Measurements from ENCODE around the gene RANBP3L.

DNA sequence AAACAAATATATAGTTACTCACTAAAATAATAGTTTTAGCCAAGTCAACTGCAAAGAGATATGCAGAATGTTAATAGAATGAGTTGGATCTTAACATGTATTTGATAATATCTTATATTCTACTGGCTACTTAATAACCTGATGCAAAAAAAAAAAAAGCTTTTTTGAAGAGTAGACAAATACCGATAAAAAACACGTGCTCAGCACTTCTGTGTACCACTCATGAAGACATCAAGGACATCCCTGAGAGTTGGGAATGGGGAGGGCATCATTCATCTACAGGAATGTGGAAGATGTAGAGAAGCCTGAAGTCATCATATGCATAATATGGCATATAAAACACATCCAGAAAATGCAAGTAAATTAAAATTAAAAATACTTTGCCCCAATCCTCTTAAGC is 43.2 kb upstream of the RANBP3L start:
- no peak for TF ChIP-seq POLR2A (IDR thresholded peaks at IDR 0.05)
- TF ChIP-seq, protein P1, sequence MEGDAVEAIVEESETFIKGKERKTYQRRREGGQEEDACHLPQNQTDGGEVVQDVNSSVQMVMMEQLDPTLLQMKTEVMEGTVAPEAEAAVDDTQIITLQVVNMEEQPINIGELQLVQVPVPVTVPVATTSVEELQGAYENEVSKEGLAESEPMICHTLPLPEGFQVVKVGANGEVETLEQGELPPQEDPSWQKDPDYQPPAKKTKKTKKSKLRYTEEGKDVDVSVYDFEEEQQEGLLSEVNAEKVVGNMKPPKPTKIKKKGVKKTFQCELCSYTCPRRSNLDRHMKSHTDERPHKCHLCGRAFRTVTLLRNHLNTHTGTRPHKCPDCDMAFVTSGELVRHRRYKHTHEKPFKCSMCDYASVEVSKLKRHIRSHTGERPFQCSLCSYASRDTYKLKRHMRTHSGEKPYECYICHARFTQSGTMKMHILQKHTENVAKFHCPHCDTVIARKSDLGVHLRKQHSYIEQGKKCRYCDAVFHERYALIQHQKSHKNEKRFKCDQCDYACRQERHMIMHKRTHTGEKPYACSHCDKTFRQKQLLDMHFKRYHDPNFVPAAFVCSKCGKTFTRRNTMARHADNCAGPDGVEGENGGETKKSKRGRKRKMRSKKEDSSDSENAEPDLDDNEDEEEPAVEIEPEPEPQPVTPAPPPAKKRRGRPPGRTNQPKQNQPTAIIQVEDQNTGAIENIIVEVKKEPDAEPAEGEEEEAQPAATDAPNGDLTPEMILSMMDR (IDR thresholded peaks at IDR 0.05) = no peak

Measured in uterus (tissue), 2 donors.